Measurements from ENCODE around the gene BTNL8. TPM values are rescaled to one million over a fixed set of nuclear protein-coding genes. Genes with fewer than 3 reads are reported as not detected.

Gene BTNL8
- total and polyA plus RNA-seq, 2 of the 13 experiments (the other 11 are each of a cell fraction or from before 2014, with no cell fraction given) = not detected

GRCh38 chr5:180860887-180861822 is 37.8 kb upstream of the BTNL8 start, which contains the start of gene ZFP62 (continued):
- TF ChIP-seq ZHX2 (IDR thresholded peaks at IDR 0.05; ENCODE audit: low read depth) = peak; percentile 52; the same call in 1 of the 2 replicates
- TF ChIP-seq ZHX2 (CRISPR knock-in tag; IDR thresholded peaks at IDR 0.05; ENCODE audit: borderline replicate concordance) = peak; percentile 22; the same call in 1 of the 2 replicates
- TF ChIP-seq SRY (CRISPR knock-in tag; IDR thresholded peaks at IDR 0.05) = peak; percentile 91
- peak; percentile 17; the same call in 1 of the 2 replicates for TF ChIP-seq ZSCAN21 (CRISPR knock-in tag; IDR thresholded peaks at IDR 0.05; ENCODE audit: borderline replicate concordance)
- no peak for TF ChIP-seq ZNF362 (CRISPR knock-in tag; IDR thresholded peaks at IDR 0.05; ENCODE audit: borderline replicate concordance)
- no peak; the same call in 1 of the 2 replicates for TF ChIP-seq ERF (CRISPR knock-in tag; IDR thresholded peaks at IDR 0.05)
- no peak for TF ChIP-seq FOXJ3 (CRISPR knock-in tag; IDR thresholded peaks at IDR 0.05; ENCODE audit: borderline replicate concordance)
- no peak for TF ChIP-seq RORA (CRISPR knock-in tag; IDR thresholded peaks at IDR 0.05)
- no peak for TF ChIP-seq SUZ12 (IDR thresholded peaks at IDR 0.05; ENCODE audit: low read depth, low read length)
- TF ChIP-seq KLF12 (CRISPR knock-in tag; IDR thresholded peaks at IDR 0.05; ENCODE audit: borderline replicate concordance) = peak; percentile 76; the same call in 1 of the 2 replicates
- no peak for TF ChIP-seq ZNF251 (CRISPR knock-in tag; IDR thresholded peaks at IDR 0.05)
- no peak for TF ChIP-seq ZNF33A (CRISPR knock-in tag; IDR thresholded peaks at IDR 0.05; ENCODE audit: borderline replicate concordance)
- no peak for TF ChIP-seq BCL6 (CRISPR knock-in tag; IDR thresholded peaks at IDR 0.05)
- peak; percentile 76; the same call in 1 of the 2 replicates for TF ChIP-seq BCL3 (CRISPR knock-in tag; IDR thresholded peaks at IDR 0.05)
- TF ChIP-seq AGO1 (IDR thresholded peaks at IDR 0.05; ENCODE audit: low read depth, low read length, poor library complexity, severe bottlenecking) = no peak
- TF ChIP-seq HCFC1 (IDR thresholded peaks at IDR 0.05; ENCODE audit: low read depth, low read length) = peak; percentile 52
- 0 out of 2 replicates have a peak, but pooled peaks have one; percentile 31 for TF ChIP-seq ZNF143 (CRISPR knock-in tag; IDR thresholded peaks at IDR 0.05)
- peak; percentile 61; the same call in 1 of the 2 replicates for TF ChIP-seq MYPOP (CRISPR knock-in tag; IDR thresholded peaks at IDR 0.05)
- TF ChIP-seq ZNF670 (CRISPR knock-in tag; IDR thresholded peaks at IDR 0.05; ENCODE audit: borderline replicate concordance) = no peak

All from HepG2 (cell line).